WTC11 (cell line): Measurements from ENCODE around the gene HLA-A. TPM values are rescaled to one million over a fixed set of nuclear protein-coding genes. Genes with fewer than 3 reads are reported as not detected.

Experiments
- ATAC-seq: fragments of 200-7000 bp; cut with Tn5 transposase; 2 replicates; pipeline ENCODE4 v1.10.0; 2021; ENCODE audit warnings: mild to moderate bottlenecking, moderate library complexity
- CTCF ChIA-PET: fragments of 300-600 bp; sonication (Branson Sonifier 250); formaldehyde crosslinking; loops from one replicate; lab custom pipeline; 2021; ENCODE audit warnings: antibody characterized with exemption; lab: Charles Lee
- POLR2A ChIA-PET: fragments of 350-600 bp; sonication (Branson Sonifier 250); formaldehyde crosslinking; loops from one replicate; lab custom pipeline; 2021; ENCODE audit warnings: antibody characterized with exemption; lab: Charles Lee
- DNase-seq: peaks from one replicate; pipeline ENCODE4 v3.0.0; 2021; ENCODE audit warnings: low spot score
- H3K27ac Mint-ChIP-seq: 2 replicates; pipeline ENCODE4 v1.8.0; 2021; ENCODE audit warnings: mixed read lengths
- H3K27me3 Mint-ChIP-seq: 2 replicates; pipeline ENCODE4 v1.8.0; 2021; ENCODE audit warnings: low read depth, mild to moderate bottlenecking, moderate library complexity, mixed read lengths
- H3K36me3 Mint-ChIP-seq: 2 replicates; pipeline ENCODE4 v1.8.0; 2021; ENCODE audit warnings: mixed read lengths
- H3K4me1 Mint-ChIP-seq: 2 replicates; pipeline ENCODE4 v1.8.0; 2022; ENCODE audit warnings: mixed read lengths
- H3K4me3 Mint-ChIP-seq: 2 replicates; pipeline ENCODE4 v1.8.0; 2021; ENCODE audit warnings: mild to moderate bottlenecking, moderate library complexity, mixed read lengths
- H3K9me3 Mint-ChIP-seq: 2 replicates; pipeline ENCODE4 v1.8.0; 2021; ENCODE audit warnings: mixed read lengths
- ATF1 ChIP-seq: sonication (generic); formaldehyde crosslinking; IDR thresholded peaks from 2 replicates; pipeline ENCODE4 v1.8.1; 2023; ENCODE audit warnings: mild to moderate bottlenecking, moderate library complexity, missing genetic modification reagents
- ATF2 ChIP-seq: sonication (generic); formaldehyde crosslinking; IDR thresholded peaks from 2 replicates; pipeline ENCODE4 v1.8.1; 2022; ENCODE audit warnings: low read depth, missing genetic modification reagents, borderline replicate concordance
- ESRRA ChIP-seq: sonication (generic); formaldehyde crosslinking; IDR thresholded peaks from 2 replicates; pipeline ENCODE4 v1.8.1; 2022; ENCODE audit warnings: mild to moderate bottlenecking, missing genetic modification reagents, borderline replicate concordance
- MLX ChIP-seq: sonication (generic); formaldehyde crosslinking; IDR thresholded peaks from 2 replicates; pipeline ENCODE4 v1.8.1; 2023; ENCODE audit warnings: mild to moderate bottlenecking, missing genetic modification reagents, moderate library complexity
- MYBL2 ChIP-seq: sonication (generic); formaldehyde crosslinking; IDR thresholded peaks from 2 replicates; pipeline ENCODE4 v1.8.1; 2023; ENCODE audit warnings: mild to moderate bottlenecking, moderate library complexity, missing genetic modification reagents
- RORB ChIP-seq: fragments of 250-450 bp; sonication (Bioruptor Pico); IDR thresholded peaks from 2 replicates; pipeline ENCODE4 v1.9.0; 2021; ENCODE audit warnings: mild to moderate bottlenecking
- STAT6 ChIP-seq: sonication (generic); formaldehyde crosslinking; conservative IDR thresholded peaks from 2 replicates; pipeline ENCODE4 v1.8.1; 2023; ENCODE audit warnings: mild to moderate bottlenecking, low read depth, missing genetic modification reagents, moderate library complexity
- TEAD4 ChIP-seq: sonication (generic); formaldehyde crosslinking; IDR thresholded peaks from 2 replicates; pipeline ENCODE4 v1.8.0; 2022; ENCODE audit warnings: mild to moderate bottlenecking, missing genetic modification reagents
- TP53 ChIP-seq: sonication (generic); formaldehyde crosslinking; IDR thresholded peaks from 2 replicates; pipeline ENCODE4 v1.8.1; 2023; ENCODE audit warnings: mild to moderate bottlenecking, missing genetic modification reagents
- USF2 ChIP-seq: sonication (generic); formaldehyde crosslinking; IDR thresholded peaks from 2 replicates; pipeline ENCODE4 v1.8.1; 2023; ENCODE audit warnings: mild to moderate bottlenecking, missing genetic modification reagents, moderate library complexity
- ZBTB21 ChIP-seq: sonication (generic); formaldehyde crosslinking; IDR thresholded peaks from 2 replicates; pipeline ENCODE4 v1.8.1; 2023; ENCODE audit warnings: mild to moderate bottlenecking, missing genetic modification reagents, borderline replicate concordance
- ZNF416 ChIP-seq: fragments of 250-450 bp; sonication (Bioruptor Pico); IDR thresholded peaks from 2 replicates; pipeline ENCODE4 v1.9.0; 2021; ENCODE audit warnings: mild to moderate bottlenecking, inconsistent platforms
- ZNF425 ChIP-seq: fragments of 250-450 bp; sonication (Bioruptor Pico); conservative IDR thresholded peaks from 2 replicates; pipeline ENCODE4 v1.9.0; 2021; ENCODE audit warnings: mild to moderate bottlenecking
- ZNF671 ChIP-seq: fragments of 250-450 bp; sonication (Bioruptor Pico); IDR thresholded peaks from 2 replicates; pipeline ENCODE4 v1.8.0; 2021; ENCODE audit warnings: mild to moderate bottlenecking
- total RNA-seq: library from RNA; stranded (reverse); gene quantifications from 3 replicates; pipeline ENCODE4 v1.2.3, GENCODE V29; 2021
- TF ChIP-seq, protein P1 (sequence below): sonication (generic); formaldehyde crosslinking; IDR thresholded peaks from 2 replicates; pipeline ENCODE4 v1.8.1; 2023; ENCODE audit warnings: mild to moderate bottlenecking, moderate library complexity, missing genetic modification reagents
- TF ChIP-seq, protein P2 (sequence below): sonication (generic); formaldehyde crosslinking; IDR thresholded peaks from 2 replicates; pipeline ENCODE4 v1.8.0; 2022; ENCODE audit warnings: mild to moderate bottlenecking, missing genetic modification reagents

Gene HLA-A
- total RNA-seq, 1 experiment from 2014 or later = 93.2 TPM

DNA sequence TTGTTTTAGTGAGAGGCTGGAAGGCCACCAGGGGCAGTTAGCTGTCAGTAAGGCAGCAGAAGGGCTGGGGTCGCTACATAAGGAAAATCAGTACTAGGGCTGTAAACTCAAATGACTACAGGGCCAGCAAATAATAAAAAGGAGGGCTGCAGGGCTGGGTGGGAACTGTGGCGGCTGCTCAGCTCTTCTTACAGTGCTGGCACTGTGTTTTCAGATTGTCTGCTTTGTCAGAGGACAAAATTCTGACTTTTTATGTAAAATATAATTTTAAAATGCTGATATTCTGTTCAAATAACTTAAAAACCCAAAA is 23.2 kb downstream of the HLA-A start:
- Mint-ChIP-seq H3K4me1 (peaks cover 37% of the 10 kb centered on the region), H3K36me3 (no peaks in the 10 kb centered on the region), H3K9me3 (no peaks in the 10 kb centered on the region), H3K4me3 (peak overlapping the region; percentile 49), H3K27ac (peak overlapping the region; percentile 94), H3K27me3 (peaks cover 1% of the 10 kb centered on the region; the same call in 1 of the 2 replicates)
- TF ChIP-seq ZNF425 (CRISPR knock-in tag) (no peak), ZNF416 (CRISPR knock-in tag) (no peak), USF2 (CRISPR knock-in tag) (no peak), MLX (CRISPR knock-in tag) (no peak), ZNF671 (CRISPR knock-in tag) (no peak), TEAD4 (CRISPR knock-in tag) (no peak), STAT6 (CRISPR knock-in tag) (no peak), RORB (CRISPR knock-in tag) (no peak), MYBL2 (CRISPR knock-in tag) (no peak), ATF1 (CRISPR knock-in tag) (no peak), TP53 (CRISPR knock-in tag) (no peak), ATF2 (CRISPR knock-in tag) (no peak), ZBTB21 (CRISPR knock-in tag) (no peak), ESRRA (CRISPR knock-in tag) (no peak)
- TF ChIP-seq, protein P1, sequence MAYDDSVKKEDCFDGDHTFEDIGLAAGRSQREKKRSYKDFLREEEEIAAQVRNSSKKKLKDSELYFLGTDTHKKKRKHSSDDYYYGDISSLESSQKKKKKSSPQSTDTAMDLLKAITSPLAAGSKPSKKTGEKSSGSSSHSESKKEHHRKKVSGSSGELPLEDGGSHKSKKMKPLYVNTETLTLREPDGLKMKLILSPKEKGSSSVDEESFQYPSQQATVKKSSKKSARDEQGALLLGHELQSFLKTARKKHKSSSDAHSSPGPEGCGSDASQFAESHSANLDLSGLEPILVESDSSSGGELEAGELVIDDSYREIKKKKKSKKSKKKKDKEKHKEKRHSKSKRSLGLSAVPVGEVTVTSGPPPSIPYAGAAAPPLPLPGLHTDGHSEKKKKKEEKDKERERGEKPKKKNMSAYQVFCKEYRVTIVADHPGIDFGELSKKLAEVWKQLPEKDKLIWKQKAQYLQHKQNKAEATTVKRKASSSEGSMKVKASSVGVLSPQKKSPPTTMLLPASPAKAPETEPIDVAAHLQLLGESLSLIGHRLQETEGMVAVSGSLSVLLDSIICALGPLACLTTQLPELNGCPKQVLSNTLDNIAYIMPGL (CRISPR knock-in tag) = no peak
- TF ChIP-seq, protein P2, sequence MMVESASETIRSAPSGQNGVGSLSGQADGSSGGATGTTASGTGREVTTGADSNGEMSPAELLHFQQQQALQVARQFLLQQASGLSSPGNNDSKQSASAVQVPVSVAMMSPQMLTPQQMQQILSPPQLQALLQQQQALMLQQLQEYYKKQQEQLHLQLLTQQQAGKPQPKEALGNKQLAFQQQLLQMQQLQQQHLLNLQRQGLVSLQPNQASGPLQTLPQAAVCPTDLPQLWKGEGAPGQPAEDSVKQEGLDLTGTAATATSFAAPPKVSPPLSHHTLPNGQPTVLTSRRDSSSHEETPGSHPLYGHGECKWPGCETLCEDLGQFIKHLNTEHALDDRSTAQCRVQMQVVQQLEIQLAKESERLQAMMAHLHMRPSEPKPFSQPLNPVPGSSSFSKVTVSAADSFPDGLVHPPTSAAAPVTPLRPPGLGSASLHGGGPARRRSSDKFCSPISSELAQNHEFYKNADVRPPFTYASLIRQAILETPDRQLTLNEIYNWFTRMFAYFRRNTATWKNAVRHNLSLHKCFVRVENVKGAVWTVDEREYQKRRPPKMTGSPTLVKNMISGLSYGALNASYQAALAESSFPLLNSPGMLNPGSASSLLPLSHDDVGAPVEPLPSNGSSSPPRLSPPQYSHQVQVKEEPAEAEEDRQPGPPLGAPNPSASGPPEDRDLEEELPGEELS = no peak
- ChIA-PET CTCF (interaction anchor here (1.6 to 2.0 kb wide), 2 partner anchors 10 to 117 kb away, joined by 9 to 10 read pairs; no protein-coding TSS in a partner anchor), POLR2A (interaction anchor here (3.0 kb wide), 1 partner anchor 9 kb away, joined by 15 read pairs; no protein-coding TSS in a partner anchor)
- ATAC-seq (peak; percentile 18), DNase-seq (no peak)
